GOT3 (cell line): ENCODE measurements around the gene RMI1.
"Not testable (repeated sequence)": the region's sequence is repeated elsewhere in the genome, so short reads cannot be mapped to it uniquely, and the experiment has no call there.

ENCODE experiments used
- DNase-seq: peaks from one replicate; lab custom pipeline; 2025; ENCODE audit warnings: mixed read lengths; lab: John Stamatoyannopoulos, UW

Gene RMI1

DNA sequence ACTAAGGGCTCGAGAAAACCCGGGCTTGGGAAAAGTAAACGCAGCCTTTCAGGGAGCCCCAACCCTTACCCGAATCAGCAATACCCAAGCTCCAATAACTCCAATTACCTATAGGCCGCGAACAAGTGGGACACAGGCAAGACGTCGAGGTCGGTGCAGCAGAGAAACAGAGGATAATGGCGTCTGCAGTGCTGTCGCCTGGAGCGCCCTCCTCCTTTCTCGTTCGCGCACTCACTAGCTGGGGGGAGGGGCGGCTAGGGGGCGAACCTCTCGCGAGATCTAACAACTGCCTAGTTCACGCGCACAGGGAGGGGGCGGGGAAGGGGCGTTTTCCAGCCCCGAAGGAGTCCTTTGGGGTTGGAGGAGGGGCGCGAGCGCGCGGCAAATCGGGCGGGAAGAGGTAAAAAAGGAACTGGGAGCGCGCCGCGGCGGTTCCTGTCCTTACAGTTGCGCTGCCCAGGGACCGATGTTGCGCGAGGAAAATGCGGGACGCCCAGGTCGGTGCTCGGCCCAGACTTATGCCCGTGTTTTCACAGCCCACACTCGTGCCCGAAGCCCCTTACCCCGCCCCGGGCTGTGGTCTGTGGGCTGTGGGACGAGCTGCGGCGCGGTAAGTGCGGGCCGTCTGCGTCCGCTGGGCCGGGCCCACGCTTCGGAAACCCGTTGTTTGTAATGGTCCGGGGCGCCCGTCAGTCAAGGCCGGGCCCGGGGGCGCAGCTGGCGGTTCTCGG is at the start of gene RMI1:
Gene RMI1, plus strand, starts transcription at position 411 of the 731 bp plus-strand sequence. CDS start 20,182 bp downstream, outside the sequence.
- peak; percentile 86 for DNase-seq

DNA sequence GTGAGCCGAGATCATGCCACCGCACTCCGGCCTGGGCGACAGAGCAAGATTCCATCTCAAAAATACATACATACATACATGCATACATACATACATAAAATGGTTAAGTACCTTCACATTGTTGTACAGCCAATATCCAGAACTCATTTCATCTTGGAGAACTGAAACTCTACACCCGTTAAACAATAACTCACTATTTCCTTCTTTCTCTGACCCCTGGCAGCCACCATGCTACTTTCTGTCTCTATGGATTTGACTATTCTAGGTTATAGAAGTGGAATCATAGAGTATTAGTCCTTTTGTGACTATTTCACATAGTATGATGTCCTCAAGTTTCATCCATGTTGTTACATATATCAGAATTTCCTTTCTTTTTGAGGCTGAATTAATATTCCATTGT is 49.7 kb upstream of the RMI1 start:
- no peak for DNase-seq

DNA sequence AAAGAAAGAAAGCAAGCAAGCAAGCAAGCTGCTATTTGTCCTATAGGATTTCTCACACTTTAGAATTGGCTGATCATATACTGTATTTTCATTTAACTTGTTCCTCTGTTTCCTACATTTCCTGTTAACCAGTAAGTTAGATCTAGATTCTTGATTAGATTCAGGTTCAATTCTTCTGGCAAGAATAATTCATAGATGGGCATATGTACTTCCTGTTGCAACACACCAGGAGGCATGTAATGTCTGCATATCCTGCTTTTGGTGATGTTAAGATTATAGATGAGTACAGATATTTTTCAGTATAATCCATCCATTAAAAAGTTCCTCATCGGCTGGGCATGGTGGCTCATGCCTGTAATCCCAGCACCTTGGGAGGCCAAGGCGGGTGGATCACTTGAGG is 48.6 kb upstream of the RMI1 start:
- no peak for DNase-seq

DNA sequence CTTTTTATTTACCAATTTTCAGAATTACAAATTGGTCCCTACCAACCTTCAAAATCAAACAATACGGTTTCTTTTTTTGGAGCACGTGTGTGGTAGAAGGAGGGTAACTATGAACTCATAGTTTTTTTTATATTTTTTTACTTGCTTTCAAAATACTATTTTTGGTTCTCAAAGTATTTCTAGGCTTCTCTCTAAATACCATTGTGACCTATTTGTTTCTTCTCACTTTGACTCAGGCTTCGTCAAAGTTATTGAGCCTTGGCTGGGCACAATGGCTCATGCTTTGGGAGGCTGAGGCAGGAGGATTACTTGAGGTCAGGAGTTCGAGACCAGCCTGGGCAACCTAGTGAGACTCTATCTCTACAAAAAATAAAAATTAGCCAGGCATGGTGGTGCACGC is 47.8 kb upstream of the RMI1 start:
- DNase-seq, result no peak

DNA sequence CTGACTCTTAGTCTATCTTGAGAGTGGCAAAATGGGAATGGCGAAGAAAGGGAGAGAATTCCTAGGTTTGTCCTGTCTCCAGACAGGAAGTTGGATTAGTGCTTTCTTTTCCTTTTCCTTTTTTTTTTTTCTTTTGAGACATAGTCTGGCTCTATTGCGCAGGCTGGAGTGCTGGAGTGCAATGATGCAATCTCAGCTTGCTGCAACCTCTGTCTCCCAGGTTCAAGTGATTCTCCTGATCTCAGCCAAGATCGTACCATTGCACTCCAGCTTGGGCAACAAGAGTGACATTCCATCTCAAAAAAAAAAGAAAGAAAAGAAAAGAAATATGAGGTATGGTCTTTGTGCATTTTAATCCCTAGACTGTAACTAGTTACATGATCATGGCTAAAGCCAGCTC is 46.8 kb upstream of the RMI1 start:
- no peak for DNase-seq

DNA sequence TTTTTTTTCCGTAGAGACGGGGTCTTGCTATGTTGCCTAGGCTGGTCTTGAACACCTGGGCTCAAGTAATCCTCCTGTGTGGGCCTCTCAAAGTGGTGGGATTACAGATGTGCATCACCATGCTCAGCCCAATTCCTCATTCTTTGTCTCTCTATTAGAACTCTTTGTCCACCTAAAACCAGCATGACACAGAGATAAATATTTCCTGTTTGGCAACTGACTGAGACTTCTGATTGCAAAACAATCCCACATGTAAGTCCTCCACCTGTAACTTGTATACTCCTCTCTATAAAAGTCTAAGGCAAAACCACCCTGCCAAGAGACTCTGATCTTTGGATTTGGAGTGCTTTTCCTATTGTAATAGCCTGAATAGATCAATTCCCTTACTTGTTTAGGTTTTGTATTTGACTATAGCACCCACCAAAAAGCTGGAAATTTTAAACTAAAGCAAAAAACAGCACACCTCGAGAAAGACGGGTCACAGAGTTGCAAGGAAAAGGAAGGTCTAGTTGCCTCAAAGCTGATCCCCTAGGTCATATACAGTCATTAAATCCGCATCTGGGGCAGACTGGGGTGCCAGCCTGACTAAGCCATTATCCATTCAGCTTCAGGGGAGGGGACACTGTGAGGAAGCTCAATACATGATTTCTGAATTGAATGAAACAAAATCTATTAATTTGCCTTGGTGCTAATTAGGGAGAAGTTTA is 45.9 kb upstream of the RMI1 start:
- DNase-seq, result no peak

DNA sequence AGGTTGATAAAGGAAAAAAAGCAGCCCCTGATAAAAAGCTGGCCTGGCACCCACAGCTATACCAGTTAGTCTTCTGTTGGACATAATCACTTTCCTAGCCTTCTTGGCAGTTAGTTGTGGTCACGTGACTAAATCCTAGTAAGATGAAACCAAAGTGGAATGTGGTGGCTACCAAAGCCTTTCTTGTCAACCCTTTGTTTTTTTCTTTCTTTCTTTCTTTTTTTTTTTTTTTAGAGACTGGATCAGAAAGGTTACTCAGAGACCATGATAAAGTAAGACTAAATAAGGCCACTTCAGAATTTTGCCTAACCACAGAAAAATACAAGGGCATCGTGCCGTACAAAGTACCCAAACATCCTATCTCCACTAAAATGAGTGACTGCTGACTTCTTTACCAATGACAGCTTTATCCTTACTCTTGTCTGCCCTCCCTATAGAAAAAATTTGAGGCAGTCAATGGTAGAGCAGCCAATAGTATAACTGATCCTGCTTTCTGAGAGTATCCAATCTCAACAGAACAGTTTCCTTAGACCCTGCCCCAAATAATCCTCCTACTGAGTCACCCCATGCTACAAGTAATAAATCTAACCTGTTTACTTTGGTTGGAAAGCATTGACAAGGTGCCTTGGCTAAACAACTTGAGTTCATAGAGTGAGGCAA is 45.2 kb upstream of the RMI1 start:
- no peak for DNase-seq

DNA sequence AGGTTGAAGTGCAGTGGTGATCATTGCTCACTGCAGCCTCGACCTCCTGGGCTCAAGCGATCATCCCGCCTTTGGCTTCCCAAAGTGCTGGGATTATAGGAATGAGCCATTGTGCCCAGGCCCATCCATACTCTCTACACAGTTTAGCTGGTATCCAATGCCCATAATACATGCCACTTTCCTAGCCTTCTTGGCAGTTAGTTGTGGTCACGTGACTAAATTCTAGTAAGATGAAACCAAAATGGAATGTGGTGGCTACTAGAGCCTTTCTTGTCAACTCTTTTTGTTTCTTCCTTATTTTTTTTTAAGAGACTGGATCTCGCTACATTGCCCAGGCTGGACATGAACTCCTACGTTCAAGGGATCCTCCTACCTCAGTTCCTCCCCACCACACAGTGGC is 44.1 kb upstream of the RMI1 start:
- DNase-seq, result no peak

DNA sequence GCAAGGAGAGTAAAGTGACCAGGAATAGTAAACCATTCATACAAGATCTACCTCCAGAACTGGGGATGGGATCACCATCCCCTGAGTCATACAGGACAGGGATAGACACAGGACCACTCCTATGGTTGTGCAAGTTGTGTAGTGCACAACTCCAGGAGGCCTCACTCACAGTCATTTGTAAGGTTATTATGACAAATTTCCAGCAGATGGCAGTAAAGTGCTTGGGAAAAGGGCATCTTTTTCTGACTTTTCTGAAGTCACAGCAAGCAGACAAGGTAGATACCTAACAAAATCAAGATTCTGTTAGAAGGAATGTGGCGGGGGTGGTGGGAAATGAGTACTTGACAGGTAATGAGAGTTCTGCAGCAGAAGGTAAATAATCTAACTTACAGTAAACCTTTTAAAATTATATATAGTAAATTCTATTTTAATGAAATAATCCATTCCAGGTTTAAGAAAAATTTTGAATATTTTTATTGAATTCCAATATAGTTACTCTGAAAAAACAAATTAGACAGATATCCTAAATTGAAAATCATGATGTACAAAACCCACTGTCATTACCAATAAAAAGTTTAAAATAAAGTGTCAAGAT is 42.6 kb upstream of the RMI1 start:
- no peak for DNase-seq

DNA sequence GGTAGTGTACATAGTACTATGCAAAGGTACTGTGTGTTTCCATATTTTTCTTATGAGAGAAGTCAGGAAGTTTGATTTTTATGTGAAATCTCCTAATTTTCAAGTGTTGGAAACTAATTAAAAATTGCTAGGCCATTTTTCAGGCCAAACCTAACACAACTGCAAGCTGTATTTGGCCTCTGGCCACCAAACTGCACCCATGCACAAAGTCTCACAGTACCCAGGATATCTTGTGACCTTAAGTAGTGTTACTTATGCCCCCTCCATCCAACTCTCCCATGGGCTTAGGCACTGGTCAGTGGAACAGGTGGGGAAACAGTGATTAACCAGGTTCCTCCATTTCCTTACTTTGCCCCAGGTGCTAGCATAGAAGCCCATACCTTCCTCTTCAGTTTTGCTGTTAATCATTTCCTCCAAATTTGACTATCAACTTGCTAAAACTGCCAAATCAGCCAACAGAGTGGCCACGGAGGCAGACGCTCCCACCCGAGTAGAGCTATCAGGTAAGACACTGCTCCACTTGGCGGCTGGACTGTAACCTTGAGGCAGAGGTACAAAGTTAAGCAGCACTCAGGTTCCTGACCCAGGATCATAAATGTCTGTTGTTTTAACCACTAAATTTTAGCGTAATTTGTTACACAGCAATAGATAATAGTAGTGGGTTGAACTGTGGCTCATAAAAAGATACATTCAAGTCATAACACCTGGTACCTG is 39.9 kb upstream of the RMI1 start:
- no peak for DNase-seq

DNA sequence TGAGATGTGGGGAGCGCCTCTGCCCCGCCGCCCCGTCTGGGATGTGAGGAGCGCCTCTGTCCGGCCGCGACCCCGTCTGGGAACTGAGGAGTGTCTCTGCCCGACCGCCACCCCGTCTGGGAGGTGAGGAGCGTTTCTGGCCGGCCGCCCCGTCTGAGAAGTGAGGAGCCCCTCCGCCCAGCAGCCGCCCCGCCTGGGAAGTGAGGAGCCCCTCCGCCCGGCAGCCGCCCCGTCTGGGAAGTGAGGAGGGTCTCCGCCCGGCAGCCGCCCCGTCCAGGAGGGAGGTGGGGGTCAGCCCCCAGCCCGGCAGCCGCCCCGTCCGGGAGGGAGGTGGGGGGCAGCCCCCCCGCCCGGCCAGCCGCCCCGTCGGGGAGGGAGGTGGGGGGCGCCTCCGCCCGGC is 32.5 kb upstream of the RMI1 start:
- DNase-seq, result not testable (repeated sequence)

DNA sequence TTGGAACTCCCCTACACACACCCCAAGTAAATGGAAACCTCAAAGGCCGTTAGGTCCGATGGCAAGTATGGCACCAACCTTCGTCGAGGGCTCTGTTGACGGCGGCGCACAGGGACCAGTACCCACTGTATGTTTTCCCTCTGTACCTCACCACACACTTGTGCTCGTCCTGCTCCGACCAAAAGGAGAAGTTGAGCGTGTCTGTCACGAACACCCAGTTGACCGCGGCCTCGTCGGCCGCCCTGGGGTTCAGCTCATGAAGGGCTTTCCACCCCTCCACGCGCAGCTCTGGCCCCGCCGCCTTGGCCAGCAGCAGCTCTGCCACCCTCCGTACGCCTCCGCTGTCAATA is 24.5 kb upstream of the RMI1 start:
- DNase-seq, result no peak

DNA sequence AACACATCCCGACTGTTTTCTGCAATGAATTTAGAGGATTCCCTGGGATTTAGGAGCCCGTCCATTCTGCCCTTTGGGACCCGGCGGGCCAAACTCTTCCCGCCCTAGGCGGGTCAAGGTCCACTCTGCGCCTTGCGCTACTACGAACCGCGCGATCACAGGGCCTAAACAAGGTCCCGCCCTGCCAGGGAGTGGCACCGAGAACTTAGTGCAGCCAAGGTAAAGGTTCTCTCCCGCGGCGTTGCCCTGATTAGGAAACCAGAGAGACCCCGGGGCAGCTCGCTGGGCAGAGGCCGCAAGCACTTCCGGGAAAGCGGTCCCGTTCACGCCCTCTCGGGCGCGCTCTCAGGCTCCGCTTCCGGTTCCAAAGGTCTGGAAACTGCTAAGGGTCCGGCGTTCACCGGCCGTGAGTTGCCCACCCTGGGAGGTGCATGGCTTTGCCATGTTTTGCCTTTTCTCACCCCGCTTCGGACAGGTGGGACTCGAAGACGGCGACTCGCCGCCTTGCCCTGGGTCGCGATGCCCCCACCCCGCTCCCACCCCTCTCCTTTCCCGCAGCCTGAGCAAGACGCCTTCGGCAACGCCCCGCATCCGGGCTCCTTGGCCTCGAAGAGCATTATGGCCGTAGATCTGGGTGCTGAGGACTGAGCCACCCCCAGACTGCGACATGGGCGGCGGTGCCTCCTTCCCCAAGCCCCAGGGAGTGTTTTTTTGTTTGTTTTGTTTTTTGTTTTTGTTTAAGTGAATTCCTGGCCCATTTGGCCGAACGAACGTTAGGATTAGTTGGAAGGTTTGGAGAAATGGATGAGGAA is 24.0 kb upstream of the RMI1 start:
- no peak for DNase-seq

DNA sequence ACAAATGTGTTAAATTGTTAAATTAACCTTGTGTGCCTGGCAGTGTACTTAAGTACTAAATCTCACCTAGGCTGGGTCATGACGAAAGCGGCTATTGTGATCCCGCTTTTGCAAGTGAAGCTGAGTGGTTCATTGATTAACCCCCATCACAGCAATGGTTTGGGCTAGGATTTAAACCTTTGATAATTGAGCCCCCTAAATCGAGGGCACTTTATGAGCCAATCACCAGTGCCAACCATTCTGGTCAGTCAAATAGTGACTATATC is 23.4 kb upstream of the RMI1 start:
- no peak for DNase-seq

DNA sequence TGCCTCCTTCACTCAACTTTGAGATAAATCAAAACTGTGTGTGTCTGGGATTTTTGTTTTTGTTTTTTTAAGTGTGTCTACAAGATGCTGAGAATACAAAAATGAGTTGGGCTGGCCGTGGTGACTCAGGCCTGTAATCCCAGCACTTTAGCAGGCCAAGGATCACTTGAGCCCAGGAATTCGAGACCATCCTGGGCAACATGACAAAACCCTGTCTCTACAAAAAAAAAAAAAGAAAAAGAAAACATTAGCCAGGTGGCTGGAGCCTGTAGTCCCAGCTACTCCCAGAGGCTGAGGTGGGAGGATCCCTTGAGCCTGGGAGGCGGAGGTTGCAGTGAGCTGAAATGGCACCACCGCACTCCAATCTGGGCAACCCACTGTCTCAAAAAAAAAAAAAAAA is 21.5 kb upstream of the RMI1 start:
- no peak for DNase-seq

DNA sequence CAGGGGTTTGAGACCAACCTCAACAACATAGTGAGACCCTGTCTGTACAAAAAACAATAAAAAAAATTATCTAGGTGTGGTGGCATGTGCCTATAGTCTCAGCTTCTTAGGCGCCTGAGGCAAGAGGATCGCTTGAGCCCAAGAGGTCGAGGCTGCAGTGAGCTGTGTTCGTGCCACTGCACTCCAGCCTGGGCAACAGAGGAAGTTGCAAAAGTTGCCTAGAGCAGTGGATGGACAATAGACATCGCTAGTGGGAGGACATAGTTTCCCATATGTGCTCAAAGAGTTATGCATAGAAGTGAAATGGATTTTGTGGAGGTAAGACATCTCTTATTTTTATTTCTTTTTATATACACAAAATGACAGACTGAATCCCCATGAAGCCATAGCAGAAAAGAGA is 19.6 kb upstream of the RMI1 start:
- DNase-seq, result no peak

DNA sequence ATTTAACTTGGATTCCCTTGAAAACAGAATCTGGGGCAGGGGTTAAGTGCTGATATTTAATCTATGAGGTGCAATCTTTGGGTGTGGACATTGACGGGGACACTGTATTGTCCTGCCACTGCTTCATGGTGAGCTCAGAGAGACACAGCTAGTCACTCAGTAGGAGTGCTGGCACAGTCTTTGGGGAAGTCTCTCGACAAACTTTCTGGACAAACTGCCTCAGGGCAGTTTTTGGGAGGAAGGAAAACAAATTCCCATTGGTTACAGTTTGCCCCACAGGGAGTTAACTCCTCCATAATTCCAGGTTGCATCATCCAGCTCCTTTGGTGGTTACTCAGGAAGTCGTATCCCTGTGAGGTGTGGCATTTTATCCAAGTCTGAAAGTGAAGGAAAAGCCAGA is 18.4 kb upstream of the RMI1 start:
- no peak for DNase-seq

DNA sequence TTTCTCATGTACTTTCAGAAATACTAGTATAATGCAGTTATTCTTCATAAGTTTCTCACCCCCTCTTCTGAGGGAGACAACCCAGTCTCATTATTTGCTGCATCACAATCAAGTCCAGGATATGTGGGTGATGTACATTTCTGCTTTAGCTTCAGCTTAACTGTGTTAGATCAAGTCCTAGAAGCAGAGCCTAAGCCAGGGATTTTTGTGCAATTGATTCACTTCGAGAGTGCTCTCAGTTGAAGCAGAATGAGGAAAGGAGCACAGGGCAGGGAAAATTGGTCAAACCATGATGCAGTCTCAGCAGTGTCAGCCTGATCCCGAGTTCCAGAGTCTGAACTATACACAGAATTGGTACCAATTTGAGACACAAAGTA is 15.6 kb upstream of the RMI1 start:
- DNase-seq, result no peak

DNA sequence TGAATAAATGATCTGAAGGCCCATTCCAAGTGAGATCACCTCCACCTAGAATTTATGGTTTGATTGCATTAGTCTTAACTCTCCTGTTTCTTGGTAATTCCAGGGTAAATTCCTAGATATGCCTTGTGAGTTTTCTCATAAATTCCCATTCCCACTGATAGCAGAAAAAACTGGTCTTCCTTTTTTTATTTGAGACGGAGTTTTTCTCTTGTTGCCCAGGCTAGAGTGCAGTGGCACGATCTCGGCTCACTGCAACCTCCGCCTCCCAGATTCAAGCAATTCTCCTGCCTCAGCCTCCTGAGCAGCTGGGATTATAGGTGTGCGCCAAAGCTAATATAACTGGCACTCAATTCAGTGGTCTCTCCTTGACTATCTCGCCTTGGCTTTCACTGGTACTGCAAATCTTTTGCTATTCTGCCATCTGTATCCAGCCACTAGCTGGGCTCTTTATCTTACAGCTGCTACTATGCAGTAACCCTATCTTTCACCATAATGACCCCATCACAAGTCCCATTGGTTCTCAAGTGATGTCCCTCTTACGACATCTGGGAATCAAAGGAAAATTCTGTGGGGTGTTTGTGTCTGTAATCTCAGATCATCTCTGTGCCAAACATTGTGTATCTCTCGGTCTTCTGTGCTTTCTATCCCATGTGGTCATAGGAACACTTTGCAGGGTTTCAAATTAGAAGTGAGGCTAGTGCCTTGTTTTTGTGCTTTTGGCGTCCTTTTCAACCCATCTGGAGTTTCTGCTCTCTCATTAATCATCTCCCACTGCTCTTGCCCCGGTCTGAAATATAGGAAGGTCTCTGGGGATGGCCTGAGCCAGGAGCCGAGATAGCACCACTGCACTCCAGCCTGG is 15.0 kb upstream of the RMI1 start:
- no peak for DNase-seq

DNA sequence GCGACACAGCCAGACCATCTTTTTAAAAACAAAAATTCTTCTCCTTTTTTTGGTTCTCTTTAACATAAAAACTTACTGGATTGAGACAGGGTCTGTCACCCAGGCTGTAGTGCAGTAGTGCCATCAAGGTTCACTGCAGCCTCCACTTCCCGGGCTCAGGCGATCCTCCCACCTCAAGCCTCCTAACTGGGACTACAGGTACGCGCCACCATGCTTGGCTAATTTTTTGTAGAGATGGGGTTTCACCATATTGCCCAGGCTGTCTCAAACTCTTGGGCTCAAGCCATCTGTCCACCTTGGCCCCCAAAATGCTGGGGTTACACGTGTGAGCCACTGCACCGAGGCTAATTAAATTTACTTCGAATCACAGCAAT is 14.4 kb upstream of the RMI1 start:
- no peak for DNase-seq

DNA sequence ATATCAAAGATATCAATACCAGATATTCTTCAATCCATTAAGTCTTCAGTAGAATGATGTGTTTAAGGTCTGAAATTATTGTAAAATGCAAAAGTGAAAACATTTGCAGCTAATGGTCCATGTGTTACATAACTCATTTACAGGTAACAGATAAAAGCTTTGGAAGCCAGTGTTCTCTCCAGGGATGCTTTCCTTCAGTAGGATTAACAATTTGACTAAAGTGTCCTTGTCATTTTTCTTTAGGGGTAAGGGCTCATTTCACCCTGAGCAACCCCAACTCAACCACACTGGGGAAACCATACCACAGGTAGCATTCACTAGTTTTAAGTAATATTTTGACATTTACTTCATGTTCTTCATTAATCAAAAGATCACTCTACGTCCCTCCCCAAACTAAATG is 13.5 kb upstream of the RMI1 start:
- DNase-seq, result no peak
